ENCODE results near the gene MEIS3. TPM values are rescaled to one million over a fixed set of nuclear protein-coding genes. Genes with fewer than 3 reads are reported as not detected.

The MEIS3 gene
- total and polyA plus RNA-seq, 10 of the 15 experiments (the other 5 are each of a cell fraction or from before 2014, with no cell fraction given) = 0.05 to 0.23 TPM; not detected in 8

DNA sequence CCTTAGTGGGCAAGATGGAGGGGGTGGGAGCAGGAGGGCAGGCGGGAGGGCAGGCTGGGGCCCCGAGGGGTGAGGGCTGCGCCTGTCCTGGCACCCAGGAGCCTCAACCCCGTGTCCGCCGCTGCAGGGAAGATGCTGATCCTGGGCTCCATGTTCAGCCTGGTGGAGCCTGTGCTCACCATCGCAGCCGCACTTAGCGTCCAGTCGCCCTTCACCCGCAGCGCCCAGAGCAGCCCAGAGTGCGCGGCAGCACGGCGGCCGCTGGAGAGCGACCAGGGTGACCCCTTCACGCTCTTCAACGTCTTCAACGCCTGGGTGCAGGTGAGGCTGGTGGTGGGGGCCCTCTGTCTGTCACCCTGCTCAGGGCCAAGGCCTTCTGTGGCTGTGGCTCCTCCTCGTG is 46.7 kb downstream of the MEIS3 start:
- Histone ChIP-seq H3K4me3 (no peak overlapping the region), H3K36me3 (ENCODE audit: control insufficient read depth in 2 of 2, insufficient read depth in 2 of 2, low read length in 1 of 2) (peaks cover 10 to 39% of the 10 kb centered on the region in 2 experiments; a peak in 3 of 4 replicates), H2AFZ (ENCODE audit: control insufficient read depth, low read depth, low read length) (no peak overlapping the region), H3K9ac (ENCODE audit: control insufficient read depth, insufficient read depth, low read length) (no peak overlapping the region), H3K79me2 (ENCODE audit: control insufficient read depth, insufficient read depth, low read length) (no peaks in the 10 kb centered on the region), H3K4me2 (ENCODE audit: control insufficient read depth, insufficient read depth) (no peak overlapping the region), H4K20me1 (ENCODE audit: control insufficient read depth, insufficient read depth) (no peaks in the 10 kb centered on the region; the same call in 1 of the 2 replicates), H3K9me3 (replicated peaks; ENCODE audit: control insufficient read depth, insufficient read depth, low read length) (no peaks in the 10 kb centered on the region), H3K27ac (ENCODE audit: control insufficient read depth, insufficient read depth) (no peak overlapping the region), H3K27me3 (replicated peaks in 1 of 2; ENCODE audit: control insufficient read depth in 2 of 2, insufficient read depth in 2 of 2, low read length in 1 of 2) (no peaks in the 10 kb centered on the region), H3K4me1 (ENCODE audit: control insufficient read depth, insufficient read depth, low read length) (no peaks in the 10 kb centered on the region)
- ChIA-PET CTCF (no interaction called here), RAD21 (ENCODE audit: unreplicated experiment) (no interaction called here), POLR2A (no interaction called here), SMC1A (ENCODE audit: uncharacterized antibody, unreplicated experiment) (no interaction called here)
- in situ Hi-C loops (cut with MboI) = no loop called here
- ATAC-seq (no peak), DNase-seq (ENCODE audit: low read depth, low spot score) (no peak), FAIRE-seq (no peak)
- TF ChIP-seq, protein P1, sequence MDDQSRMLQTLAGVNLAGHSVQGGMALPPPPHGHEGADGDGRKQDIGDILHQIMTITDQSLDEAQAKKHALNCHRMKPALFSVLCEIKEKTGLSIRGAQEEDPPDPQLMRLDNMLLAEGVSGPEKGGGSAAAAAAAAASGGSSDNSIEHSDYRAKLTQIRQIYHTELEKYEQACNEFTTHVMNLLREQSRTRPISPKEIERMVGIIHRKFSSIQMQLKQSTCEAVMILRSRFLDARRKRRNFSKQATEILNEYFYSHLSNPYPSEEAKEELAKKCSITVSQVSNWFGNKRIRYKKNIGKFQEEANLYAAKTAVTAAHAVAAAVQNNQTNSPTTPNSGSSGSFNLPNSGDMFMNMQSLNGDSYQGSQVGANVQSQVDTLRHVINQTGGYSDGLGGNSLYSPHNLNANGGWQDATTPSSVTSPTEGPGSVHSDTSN (IDR thresholded peaks at IDR 0.05; ENCODE audit: insufficient replicate concordance, low read depth, low read length) = no peak
- TF ChIP-seq CBFB (IDR thresholded peaks at IDR 0.05; ENCODE audit: low read depth) (no peak), IRF4 (IDR thresholded peaks at IDR 0.05; ENCODE audit: low read depth, low read length) (no peak), SRF (IDR thresholded peaks at IDR 0.05; ENCODE audit: low read depth in 2 of 2, low read length in 2 of 2) (no peak), IKZF1 (conservative IDR thresholded peaks at IDR 0.05) (no peak), MYB (IDR thresholded peaks at IDR 0.05; ENCODE audit: borderline replicate concordance, low read depth, low read length) (no peak)
- TF ChIP-seq, protein P2, sequence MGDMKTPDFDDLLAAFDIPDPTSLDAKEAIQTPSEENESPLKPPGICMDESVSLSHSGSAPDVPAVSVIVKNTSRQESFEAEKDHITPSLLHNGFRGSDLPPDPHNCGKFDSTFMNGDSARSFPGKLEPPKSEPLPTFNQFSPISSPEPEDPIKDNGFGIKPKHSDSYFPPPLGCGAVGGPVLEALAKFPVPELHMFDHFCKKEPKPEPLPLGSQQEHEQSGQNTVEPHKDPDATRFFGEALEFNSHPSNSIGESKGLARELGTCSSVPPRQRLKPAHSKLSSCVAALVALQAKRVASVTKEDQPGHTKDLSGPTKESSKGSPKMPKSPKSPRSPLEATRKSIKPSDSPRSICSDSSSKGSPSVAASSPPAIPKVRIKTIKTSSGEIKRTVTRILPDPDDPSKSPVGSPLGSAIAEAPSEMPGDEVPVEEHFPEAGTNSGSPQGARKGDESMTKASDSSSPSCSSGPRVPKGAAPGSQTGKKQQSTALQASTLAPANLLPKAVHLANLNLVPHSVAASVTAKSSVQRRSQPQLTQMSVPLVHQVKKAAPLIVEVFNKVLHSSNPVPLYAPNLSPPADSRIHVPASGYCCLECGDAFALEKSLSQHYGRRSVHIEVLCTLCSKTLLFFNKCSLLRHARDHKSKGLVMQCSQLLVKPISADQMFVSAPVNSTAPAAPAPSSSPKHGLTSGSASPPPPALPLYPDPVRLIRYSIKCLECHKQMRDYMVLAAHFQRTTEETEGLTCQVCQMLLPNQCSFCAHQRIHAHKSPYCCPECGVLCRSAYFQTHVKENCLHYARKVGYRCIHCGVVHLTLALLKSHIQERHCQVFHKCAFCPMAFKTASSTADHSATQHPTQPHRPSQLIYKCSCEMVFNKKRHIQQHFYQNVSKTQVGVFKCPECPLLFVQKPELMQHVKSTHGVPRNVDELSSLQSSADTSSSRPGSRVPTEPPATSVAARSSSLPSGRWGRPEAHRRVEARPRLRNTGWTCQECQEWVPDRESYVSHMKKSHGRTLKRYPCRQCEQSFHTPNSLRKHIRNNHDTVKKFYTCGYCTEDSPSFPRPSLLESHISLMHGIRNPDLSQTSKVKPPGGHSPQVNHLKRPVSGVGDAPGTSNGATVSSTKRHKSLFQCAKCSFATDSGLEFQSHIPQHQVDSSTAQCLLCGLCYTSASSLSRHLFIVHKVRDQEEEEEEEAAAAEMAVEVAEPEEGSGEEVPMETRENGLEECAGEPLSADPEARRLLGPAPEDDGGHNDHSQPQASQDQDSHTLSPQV (IDR thresholded peaks at IDR 0.05) = no peak
- 97% methylated on average over 20 of the region's 22 CpGs for WGBS (ENCODE audit: insufficient coverage, insufficient replicate concordance, low lambda C conversion rate, missing lambda C conversion rate)
- no TSS peak for BruUV-seq (replicated peaks)
- intact Hi-C loops (cut with micrococcal nuclease; ENCODE audit: unreplicated experiment) = no loop called here
